ACHN (cell line): ENCODE data around the gene C7.
"Not testable (repeated sequence)": the region's sequence is repeated elsewhere in the genome, so short reads cannot be mapped to it uniquely, and the experiment has no call there.

Experiments
- DNase-seq: peaks from one replicate; pipeline ENCODE4 v3.0.0-alpha.2; 2015
- in situ Hi-C: cut with HindIII; loops from 2 replicates; pipeline ENCODE4 v1.10.0; 2017; ENCODE audit warnings: low sequenced_read_pairs, low pct_ligation_motif_present, low pct_unique_long_range_greater_than_20kb

The C7 gene

DNA sequence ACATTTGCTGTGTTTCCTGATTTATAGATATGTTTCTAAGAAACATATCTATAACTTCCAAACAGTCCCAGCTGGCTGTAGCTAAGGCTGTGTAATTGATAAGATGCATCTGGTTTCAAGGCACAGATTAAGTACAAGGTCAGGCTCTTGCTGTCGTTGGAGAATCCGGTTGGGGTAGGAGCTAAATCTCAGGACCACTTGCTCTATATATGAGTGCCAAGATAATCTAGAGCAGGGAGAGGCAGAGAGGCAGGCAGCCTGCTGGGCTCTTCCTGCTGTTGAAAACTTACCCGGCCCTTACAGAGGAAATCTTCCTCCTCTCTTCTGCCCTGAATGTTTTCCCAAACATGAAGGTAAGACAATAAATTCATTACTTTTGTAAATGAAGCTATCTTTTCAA, at the start of gene C7:
TSS of gene C7 (plus strand) at position 234 of the 400 bp plus-strand sequence. CDS start at position 348, 114 bp downstream.
- no peak for DNase-seq
- in situ Hi-C loops: no loop called here

DNA sequence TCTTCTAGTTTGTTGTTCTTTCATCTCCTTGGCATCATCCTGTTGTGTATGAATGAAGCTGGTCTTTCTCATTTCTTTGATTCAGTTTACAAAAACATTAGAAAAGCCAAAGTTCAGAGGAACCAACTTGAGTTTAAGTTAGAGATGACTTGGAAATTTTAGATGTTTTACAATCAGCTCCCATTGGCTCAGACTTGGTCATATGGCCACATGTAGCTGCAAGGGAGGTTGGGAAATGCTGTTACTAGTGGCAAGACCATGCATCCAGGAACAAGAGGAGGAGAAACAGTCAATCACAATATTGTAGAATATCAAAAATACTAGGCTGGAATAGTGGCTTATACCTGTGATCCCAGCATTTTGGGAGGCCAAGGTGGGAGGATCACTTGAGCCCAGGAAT, 48.6 kb upstream of the C7 start:
- in situ Hi-C loops: no loop called here
- DNase-seq: no peak

DNA sequence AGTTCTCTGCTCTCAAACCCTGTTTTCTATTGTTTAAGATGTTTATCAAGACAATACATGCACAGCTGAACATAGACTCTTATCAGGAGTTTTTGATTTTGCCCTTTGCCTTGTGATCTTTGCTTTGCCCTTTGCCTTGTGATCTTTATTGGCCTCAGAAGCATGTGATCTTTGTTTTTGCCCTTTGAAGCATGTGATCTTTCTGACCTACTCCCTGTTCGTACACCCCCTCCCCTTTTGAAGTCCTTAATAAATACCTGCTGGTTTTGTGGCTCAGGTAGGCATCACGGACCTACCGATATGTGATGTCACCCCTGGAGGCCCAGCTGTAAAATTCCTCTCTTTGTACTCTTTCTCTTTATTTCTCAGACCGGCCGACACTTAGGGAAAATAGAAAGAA, 44.3 kb upstream of the C7 start:
- in situ Hi-C loops, DNase-seq: not testable (repeated sequence)

DNA sequence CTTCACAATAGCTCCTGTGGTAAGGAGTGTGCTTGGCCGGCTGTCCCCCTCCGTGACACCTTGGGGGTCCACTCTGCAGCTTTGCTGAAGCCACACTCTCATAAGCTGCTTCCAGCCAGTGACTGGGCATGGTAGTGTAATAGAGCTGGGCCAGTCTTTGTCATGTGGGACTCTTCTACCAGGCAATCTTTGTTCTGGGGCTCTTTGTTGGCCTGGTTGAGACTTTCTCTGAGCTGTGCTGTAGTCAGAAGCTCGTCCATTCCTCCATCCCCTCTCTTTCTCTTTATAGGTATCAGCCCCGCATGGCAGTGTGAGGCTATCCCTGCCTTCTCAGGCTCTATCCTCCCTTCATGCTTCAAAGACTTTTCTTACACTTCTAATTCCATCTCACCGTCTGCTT, 42.5 kb upstream of the C7 start:
- in situ Hi-C loops: no loop called here
- no peak for DNase-seq

DNA sequence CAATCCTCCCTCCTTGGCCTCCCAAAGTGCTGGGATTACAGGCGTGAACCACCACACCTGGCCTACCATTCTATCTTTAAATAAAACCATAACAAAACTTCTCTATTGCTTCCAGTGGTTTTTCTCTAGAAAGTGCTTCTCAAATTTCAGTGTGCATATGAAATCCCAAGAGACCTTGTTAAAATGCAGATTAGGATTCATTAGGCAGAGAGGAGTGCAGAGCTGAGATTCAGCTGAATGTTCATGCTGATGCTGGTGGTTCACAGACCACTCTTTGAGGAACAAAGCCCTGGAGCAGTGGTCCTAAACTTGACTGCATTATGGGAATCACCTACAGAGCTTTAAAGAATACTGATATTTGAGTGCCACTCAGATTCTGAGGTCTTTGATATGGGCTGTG, 39.9 kb upstream of the C7 start:
- no peak for DNase-seq
- in situ Hi-C loops: no loop called here

DNA sequence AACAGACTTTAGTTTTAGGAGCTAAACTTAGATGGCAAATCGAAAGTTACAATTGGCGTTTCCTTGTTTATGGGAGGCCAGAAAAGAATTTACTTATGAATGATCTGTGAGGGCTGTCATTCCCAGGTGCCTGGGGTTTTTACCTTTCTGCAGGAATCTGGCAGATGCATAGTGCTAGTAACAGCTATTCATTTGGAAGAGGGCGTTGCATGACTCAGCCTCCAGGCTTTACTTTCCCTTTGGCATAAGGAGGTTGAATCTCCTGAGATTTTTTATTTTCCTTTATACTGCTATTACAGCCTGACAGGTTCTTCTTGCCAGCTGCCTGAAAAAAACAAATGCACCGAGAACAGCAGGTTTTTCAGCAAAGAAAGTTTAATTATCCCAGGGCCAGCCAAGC, 38.1 kb upstream of the C7 start:
- DNase-seq: no peak
- in situ Hi-C loops: no loop called here

DNA sequence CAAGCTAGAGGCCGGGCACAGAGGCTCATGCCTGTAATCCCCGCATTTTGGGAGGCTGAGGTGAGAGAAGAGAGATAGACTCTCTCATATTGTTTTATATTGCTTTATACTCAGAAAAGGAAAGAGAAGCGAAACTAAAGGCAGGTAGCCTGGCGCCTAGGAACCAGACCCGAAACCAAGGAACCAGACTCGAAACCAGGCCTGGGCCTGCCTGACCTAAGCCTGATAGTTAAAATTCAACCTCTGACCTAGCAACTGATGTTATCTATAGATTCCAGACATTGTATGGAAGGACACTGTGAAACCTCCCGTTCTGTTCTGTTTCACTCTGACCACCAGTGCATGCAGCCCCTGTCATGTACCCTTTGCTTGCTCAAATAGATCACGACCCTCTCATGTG, 37.0 kb upstream of the C7 start:
- in situ Hi-C loops, DNase-seq: not testable (repeated sequence)

DNA sequence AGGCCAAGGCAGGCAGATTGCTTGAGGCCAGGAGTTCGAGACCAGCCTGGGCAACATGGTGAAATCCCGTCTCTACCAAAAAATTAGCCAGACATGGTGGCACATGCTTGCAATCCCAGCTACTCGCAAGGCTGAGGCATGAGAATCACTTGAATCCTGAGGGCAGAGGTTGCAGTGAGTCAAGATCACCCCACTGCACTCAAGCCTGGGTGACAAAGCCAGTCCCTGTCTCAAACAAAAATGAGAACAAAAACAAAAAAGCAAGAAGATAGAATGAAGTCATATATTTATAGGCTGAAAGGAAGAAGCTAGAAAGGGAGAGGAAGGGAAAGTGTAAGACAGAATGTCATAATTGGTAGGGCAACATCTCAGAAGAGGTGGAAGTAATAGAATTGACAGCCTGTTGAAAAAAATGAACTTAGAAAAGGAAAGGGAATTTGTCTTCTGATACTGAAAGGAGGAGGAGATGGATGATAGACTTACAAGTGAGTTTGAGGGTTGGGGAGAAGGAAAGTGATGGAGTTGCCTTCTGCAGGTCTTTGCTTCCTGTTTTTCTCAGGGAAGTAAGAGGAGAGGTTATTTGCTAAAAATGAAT, 35.9 kb upstream of the C7 start:
- in situ Hi-C loops: no loop called here
- no peak for DNase-seq

DNA sequence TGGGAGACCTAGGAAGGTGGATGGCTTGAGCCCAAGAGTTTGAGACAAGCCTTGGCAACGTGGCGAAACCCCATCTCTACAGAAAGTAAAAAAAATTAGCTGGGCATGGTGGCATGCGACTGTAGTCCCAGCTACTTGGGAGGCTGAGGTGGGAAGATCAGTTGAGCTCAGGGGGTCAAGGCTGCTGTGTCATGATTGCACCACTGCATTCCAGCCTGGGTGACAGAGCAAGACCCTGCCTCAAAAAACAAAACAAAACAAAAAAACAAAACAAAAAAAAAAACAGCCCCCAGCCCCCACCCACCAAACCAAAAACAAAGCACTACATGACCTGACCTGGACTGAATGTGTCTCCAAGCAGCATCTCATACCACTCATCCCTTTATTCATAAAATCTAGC, 33.3 kb upstream of the C7 start:
- no peak for DNase-seq
- in situ Hi-C loops: no loop called here

DNA sequence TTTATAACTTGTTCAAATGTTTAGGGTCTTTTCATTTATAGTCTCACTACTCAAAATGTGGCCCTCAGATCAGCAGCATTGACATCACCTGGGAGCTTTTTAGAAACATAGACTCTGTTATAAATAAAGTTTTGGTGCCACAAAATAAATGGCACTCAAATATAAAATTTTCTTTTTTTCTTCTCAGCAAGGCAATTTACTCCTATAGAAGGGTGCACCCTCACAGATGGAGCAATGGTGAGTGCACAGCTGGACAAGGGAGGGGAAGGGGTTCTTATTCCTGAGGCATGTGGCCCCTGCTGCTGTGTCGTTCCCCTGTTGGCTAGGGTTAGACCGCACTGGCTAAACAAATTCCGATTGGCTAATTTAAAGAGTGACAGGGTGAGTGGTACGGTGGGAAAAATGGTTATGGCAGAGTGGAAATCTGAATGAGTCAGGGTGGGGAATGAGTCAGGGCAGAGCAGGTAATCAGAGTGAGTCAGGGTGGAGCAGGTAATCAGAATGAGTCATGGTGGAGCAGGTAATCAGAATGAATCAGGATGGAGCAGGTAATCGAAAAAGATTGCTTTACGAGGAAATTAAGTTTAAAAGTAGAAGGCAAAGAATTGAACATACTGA, 31.8 kb upstream of the C7 start:
- no peak for DNase-seq
- in situ Hi-C loops: no loop called here

DNA sequence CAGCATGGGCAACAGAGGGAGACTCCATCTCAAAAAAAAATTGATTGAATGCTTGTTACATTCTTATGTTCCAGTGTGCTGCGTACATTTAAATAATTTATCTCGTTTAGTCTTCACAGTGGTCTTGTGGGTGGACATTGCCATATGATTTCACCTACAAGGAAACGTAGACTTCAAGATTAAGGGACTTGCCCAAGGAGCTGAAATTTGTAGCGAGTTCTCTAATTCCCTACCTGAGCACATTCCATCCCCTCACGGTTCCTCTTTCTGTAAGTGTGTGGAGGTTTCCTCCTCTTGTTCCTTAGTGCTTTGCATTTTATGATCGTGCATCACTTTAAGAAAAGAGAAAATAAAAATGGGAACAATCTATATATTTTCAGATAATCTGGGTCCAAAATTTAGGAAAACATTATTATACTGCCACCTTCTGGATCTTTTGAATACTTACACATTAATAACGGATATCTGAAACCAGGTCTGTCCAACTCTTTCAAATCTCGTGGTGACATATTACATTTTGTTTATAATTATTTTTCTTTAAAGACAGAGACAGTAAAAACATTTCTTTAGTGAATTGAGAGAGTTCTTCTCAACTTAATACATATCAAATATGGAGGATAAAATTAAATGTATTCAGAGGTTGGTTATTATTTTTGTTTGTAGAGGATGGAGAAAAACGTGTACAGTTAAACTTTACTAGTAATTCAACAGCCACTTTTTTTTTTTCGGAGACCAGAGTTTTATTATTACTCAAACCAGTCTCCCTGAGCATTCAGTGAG, 29.9 kb upstream of the C7 start:
- peak; percentile 25 for DNase-seq
- in situ Hi-C loops: no loop called here

DNA sequence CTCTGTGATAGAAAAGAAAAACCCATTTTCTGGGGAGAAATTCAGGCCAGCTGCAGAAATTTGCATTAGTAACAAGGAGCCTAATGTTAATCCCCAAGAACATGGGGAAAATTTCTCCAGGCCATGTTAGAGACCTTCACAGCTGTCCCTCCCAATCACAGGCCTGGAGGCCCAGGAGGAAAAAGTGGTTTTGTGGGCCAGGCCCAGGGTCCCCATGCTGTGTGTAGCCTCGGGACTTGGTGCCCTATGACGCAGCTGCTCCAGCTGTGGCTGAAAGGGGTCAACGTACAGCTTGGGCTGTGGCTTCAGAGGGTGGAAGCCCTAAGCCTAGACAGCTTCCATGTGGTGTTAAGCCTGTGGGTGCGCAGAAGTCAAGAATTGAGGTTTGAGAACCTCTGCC, 27.0 kb upstream of the C7 start:
- DNase-seq: no peak
- in situ Hi-C loops: no loop called here

DNA sequence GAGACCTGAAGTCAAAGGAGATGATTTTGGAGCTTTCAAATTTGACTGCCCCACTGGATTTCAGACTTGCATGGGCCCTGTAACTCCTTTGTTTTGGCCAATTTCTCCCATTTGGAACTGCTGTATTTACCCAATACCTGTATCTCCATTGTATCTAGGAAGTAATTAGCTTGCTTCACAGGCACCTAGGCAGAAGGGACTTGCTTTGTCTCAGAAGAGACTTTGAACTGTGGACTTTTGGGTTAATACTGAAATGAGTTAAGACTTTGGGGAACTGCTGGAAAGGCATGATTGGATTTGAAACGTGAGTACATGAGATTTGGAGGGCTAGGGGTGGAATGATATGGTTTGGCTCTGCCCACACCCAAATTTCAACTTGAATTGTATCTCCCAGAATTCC, 26.2 kb upstream of the C7 start:
- in situ Hi-C loops, DNase-seq: not testable (repeated sequence)

DNA sequence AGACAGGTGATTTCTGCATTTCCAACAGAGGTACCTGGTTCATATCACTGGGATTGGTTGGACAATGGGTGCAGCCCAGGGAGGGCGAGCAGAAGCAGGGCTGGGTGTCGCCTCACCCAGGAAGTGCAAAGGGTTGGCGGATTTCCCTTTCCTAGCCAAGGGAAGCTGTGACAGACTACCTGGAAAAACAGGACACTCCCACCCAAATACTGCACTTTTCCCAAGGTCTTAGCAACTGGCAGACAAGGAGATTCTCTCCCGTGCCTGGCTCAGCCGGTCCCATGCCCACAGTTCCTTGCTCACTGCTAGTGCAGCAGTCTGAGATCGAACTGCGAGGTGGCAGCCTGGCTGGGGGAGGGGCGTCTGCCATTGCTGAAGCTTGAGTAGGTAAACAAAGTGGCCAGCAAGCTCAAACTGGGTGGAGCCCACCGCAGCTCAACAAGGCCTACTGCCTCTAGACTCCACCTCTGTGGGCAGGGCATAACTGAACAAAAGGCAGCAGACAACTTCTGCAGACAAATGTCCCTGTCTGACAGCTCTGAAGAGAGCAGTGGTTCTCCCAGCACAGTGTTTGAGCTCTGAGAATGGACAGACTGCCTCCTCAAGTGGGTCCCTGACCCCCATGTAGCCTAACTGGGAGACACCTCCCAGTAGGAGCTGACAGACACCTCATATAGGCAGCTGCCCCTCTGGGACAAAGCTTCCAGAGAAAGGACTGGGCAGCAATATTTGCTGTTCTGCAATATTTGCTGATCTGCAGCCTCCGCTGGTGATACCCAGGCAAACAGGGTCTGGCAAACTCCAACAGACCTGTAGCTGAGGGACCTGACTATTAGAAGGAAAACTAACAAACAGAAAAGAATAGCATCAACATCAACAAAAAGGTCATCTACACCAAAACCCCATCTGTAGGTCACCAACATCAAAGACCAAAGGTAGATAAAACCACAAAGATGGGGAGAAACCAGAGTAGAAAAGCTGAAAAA, 13.6 kb upstream of the C7 start:
- DNase-seq, in situ Hi-C loops: not testable (repeated sequence)

DNA sequence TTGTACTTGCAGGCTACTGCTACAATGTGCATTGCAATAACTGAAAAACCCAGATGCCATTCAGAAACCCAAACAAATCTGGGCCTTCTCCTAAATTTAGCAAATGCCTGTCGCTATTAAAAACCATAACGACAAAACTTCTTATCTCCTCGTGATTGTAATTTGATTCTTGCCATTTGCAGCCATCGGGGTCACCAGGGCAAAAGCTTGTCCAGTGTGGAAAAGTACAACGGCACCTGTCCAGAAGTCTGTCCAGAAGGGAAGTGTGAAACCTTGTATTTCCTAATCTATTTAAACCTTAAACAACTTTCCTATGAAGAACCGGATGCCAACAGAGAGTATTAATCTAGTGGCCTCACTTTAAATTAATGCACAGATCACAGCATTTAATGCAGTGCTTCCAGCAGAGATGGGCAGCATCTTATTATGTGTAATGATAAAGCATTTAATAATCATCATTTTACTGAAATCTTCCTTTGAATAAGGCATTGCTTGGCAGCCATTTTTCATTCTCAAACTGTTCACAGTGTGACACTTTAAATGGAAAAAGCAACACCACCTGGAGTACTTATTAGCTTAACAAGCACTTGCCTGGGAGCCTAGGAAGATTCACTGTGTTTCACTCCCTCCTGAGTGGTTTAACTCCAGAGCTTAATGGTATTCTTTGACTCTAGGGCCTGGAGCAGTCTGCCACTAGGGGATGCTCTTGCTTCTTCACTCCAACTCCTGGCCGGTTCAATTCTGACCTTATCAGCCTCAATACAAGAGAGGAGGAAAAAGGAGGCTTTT, 4.9 kb upstream of the C7 start:
- DNase-seq: peak; percentile 55
- in situ Hi-C loops: no loop called here

DNA sequence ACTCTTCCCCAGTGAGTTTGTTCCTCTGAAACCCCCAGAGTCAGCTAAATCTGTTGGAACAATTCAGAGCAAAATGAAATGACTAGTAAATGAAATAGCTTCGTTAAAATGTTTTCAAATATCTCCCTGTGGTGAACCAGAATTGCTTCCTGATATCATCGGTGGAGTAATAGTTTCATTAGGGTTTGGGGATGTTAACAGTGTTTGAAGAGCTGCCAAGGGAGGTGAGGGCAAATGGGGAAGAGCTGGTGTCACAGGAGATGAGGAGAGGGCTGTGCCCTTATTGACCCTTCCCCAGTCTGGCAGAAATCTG, 4.3 kb upstream of the C7 start:
- no peak for DNase-seq
- in situ Hi-C loops: no loop called here

DNA sequence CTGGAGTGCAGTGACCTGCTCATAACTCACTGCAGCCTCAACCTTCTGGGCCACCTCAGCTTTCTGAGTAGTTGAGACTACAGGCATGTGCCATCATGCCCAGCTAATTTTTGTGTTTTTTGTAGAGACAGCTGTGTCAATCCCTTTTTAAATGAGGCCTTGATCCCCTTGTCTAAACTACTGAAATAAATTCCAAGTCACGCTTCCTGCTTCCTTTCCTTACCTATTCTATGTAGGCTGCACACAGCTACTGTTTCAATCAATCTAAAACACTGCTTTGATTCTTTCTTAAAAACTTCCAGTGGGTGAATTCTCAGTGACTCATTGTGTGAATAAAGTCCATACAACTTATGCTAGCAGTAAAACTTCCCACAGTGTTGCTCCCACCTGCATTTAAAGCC, 2.9 kb upstream of the C7 start:
- in situ Hi-C loops: no loop called here
- DNase-seq: no peak

DNA sequence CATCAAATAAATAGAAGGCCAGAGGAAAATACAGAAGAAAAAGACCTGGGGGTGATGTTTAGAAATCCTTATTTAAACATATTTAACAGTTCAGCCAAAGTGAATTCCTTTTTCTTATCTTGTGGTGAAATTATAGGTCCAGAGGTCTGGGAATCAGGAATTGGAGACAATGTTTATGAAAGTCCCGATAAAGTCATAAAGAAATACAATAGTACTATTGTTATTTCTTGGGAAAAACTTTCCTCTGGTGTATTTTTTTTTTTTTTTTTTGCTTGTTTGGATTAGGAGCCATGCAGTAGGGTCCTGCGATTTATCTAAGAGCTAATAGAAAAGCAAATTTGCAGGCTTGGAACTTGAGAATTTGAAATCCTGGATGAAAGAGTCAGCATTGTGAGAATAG, 426 bp downstream of the C7 start:
- in situ Hi-C loops: no loop called here
- DNase-seq: no peak
